Transverse colon (tissue), 4 donors: ENCODE measurements around the gene FRYL.

ENCODE experiments used
- CTCF ChIP-seq, 5 experiments: fragments of 200-600 bp in 3 of 5; fragments of 450-650 bp in 2 of 5; sonication (generic) in 3 of 5; IDR thresholded peaks; 1 replicate in 2 of 5; 2 replicates in 3 of 5; pipeline ENCODE4 v1.5.1; 2016 to 2017; ENCODE audit warnings: antibody characterized with exemption in 5 of 5, inconsistent platforms in 3 of 5, mild to moderate bottlenecking in 2 of 5, moderate library complexity in 1 of 5
- EP300 ChIP-seq: sonication (generic); formaldehyde crosslinking; IDR thresholded peaks from one replicate; pipeline ENCODE4 v1.6.1; 2017; ENCODE audit warnings: antibody characterized with exemption, low read depth
- POLR2A ChIP-seq: fragments of 450-650 bp; IDR thresholded peaks from one replicate; pipeline ENCODE4 v1.6.1; 2016; ENCODE audit warnings: antibody characterized with exemption, mild to moderate bottlenecking, moderate library complexity
- POLR2AphosphoS5 ChIP-seq, 3 donors: sonication (generic); formaldehyde crosslinking; IDR thresholded peaks; one replicate each; pipeline ENCODE4 v1.6.1; 2016; ENCODE audit warnings: antibody characterized with exemption in 3 of 3

- TF ChIP-seq CTCF (IDR thresholded peaks at IDR 0.05) (no peak), POLR2AphosphoS5 (IDR thresholded peaks at IDR 0.05) (no peak), POLR2A (no peak), EP300 (no peak)
Observed at GRCh38 chr4:48667148-48667547, 112.9 kb downstream of the FRYL start.
